IPS DF 6.9 (cell line): Measurements from ENCODE around the gene STRN3.
"Not testable (repeated sequence)": the region's sequence is repeated elsewhere in the genome, so short reads cannot be mapped to it uniquely, and the experiment has no call there.

ENCODE experiments used
- DNase-seq: peaks from one replicate; pipeline ENCODE4 v3.0.0-alpha.2; 2013; ENCODE audit warnings: low read depth, low spot score
- H3K27ac ChIP-seq: one replicate; pipeline ENCODE4 v1.5.1; 2013; ENCODE audit warnings: low read length, control low read depth
- H3K27me3 ChIP-seq: 2 replicates; pipeline ENCODE4 v1.6.1; 2013; ENCODE audit warnings: mild to moderate bottlenecking, low read length; ENCODE audit not compliant: control insufficient read depth, insufficient read depth
- H3K36me3 ChIP-seq: 2 replicates; pipeline ENCODE4 v1.6.1; 2013; ENCODE audit warnings: low read length; ENCODE audit not compliant: control insufficient read depth, insufficient read depth
- H3K4me1 ChIP-seq: 2 replicates; pipeline ENCODE4 v1.6.1; 2013; ENCODE audit warnings: low read length; ENCODE audit not compliant: control insufficient read depth, insufficient read depth
- H3K4me3 ChIP-seq: 2 replicates; pipeline ENCODE4 v1.5.1; 2013; ENCODE audit warnings: mild to moderate bottlenecking, low read length
- H3K9me3 ChIP-seq: 2 replicates; pipeline ENCODE4 v1.6.1; 2013; ENCODE audit warnings: low read length, inconsistent platforms; ENCODE audit not compliant: control insufficient read depth, insufficient read depth
- WGBS: extraction: QIAGEN DNeasy Blood & Tissue Kit; methylation state at CpG from one replicate; pipeline ENCODE4 v1.1.7; 2013; ENCODE audit warnings: mixed read lengths, missing lambda C conversion rate; ENCODE audit not compliant: insufficient read length, insufficient coverage; 5-methylcytosine and 5-hydroxymethylcytosine counted together

Gene STRN3

GRCh38 chr14:30921305-30921704 is 104.9 kb downstream of the STRN3 start:
- no peak overlapping the region for H3K4me3 ChIP-seq
- H3K27me3 ChIP-seq = no peaks in the 10 kb centered on the region
- no peaks in the 10 kb centered on the region for H3K4me1 ChIP-seq
- no peak for DNase-seq
- H3K36me3 ChIP-seq = no peaks in the 10 kb centered on the region
- WGBS = no CpG with 5 or more reads among the region's 1 CpG
- no peak overlapping the region for H3K27ac ChIP-seq
- no peaks in the 10 kb centered on the region for H3K9me3 ChIP-seq

- H3K36me3 ChIP-seq = no peaks in the 10 kb centered on the region
- H3K27ac ChIP-seq = no peak overlapping the region
- H3K27me3 ChIP-seq = no peaks in the 10 kb centered on the region
- H3K9me3 ChIP-seq = no peaks in the 10 kb centered on the region
- H3K4me1 ChIP-seq = no peaks in the 10 kb centered on the region
- 100% methylated on average over 1 of the region's 2 CpGs for WGBS
- no peak overlapping the region for H3K4me3 ChIP-seq
- no peak for DNase-seq
Observed at GRCh38 chr14:30915596-30915995, 110.6 kb downstream of the STRN3 start.

- Histone ChIP-seq H3K27ac (no peak overlapping the region), H3K4me3 (no peak overlapping the region), H3K36me3 (no peaks in the 10 kb centered on the region), H3K4me1 (no peaks in the 10 kb centered on the region), H3K27me3 (no peaks in the 10 kb centered on the region), H3K9me3 (no peaks in the 10 kb centered on the region)
- WGBS = no CpG with 5 or more reads among the region's 1 CpG
- no peak for DNase-seq
Observed at GRCh38 chr14:30914812-30915211, 111.4 kb downstream of the STRN3 start.

- H3K9me3 ChIP-seq = no peaks in the 10 kb centered on the region
- no peak for DNase-seq
- H3K27me3 ChIP-seq = no peaks in the 10 kb centered on the region
- WGBS = no CpG with 5 or more reads among the region's 2 CpGs
- no peaks in the 10 kb centered on the region for H3K4me1 ChIP-seq
- no peak overlapping the region for H3K4me3 ChIP-seq
- H3K36me3 ChIP-seq = no peaks in the 10 kb centered on the region
- no peak overlapping the region for H3K27ac ChIP-seq
Observed at GRCh38 chr14:30908826-30909225, 117.4 kb downstream of the STRN3 start.

- Histone ChIP-seq H3K27ac (no peak overlapping the region), H3K36me3 (no peaks in the 10 kb centered on the region), H3K4me1 (no peaks in the 10 kb centered on the region), H3K9me3 (no peaks in the 10 kb centered on the region), H3K4me3 (no peak overlapping the region), H3K27me3 (no peaks in the 10 kb centered on the region)
- no CpG with 5 or more reads among the region's 1 CpG for WGBS
- DNase-seq = no peak
Observed at GRCh38 chr14:30907659-30908057, 118.5 kb downstream of the STRN3 start.

- H3K27ac ChIP-seq = no peak overlapping the region
- no peaks in the 10 kb centered on the region for H3K27me3 ChIP-seq
- H3K4me1 ChIP-seq = no peaks in the 10 kb centered on the region
- no peaks in the 10 kb centered on the region for H3K36me3 ChIP-seq
- no peaks in the 10 kb centered on the region for H3K9me3 ChIP-seq
- no peak for DNase-seq
- no peak overlapping the region for H3K4me3 ChIP-seq
Observed at GRCh38 chr14:30906752-30907658, 119.2 kb downstream of the STRN3 start.

- no peaks in the 10 kb centered on the region for H3K27me3 ChIP-seq
- no peaks in the 10 kb centered on the region for H3K4me1 ChIP-seq
- H3K36me3 ChIP-seq = no peaks in the 10 kb centered on the region
- H3K4me3 ChIP-seq = no peak overlapping the region
- WGBS = no CpG with 5 or more reads among the region's 2 CpGs
- no peaks in the 10 kb centered on the region for H3K9me3 ChIP-seq
- no peak overlapping the region for H3K27ac ChIP-seq
- no peak for DNase-seq
Observed at GRCh38 chr14:30903285-30904124, 122.7 kb downstream of the STRN3 start.

GRCh38 chr14:30897121-30897520 is 129.1 kb downstream of the STRN3 start:
- no CpG with 5 or more reads among the region's 3 CpGs for WGBS
- H3K27ac ChIP-seq, H3K27me3 ChIP-seq, H3K36me3 ChIP-seq, H3K4me3 ChIP-seq, H3K9me3 ChIP-seq, H3K4me1 ChIP-seq, DNase-seq: not testable (repeated sequence)

GRCh38 chr14:30896435-30896834 is 129.7 kb downstream of the STRN3 start:
- H3K4me3 ChIP-seq = no peak overlapping the region
- H3K36me3 ChIP-seq = no peaks in the 10 kb centered on the region; the same call in 1 of the 2 replicates
- no peak overlapping the region for H3K27ac ChIP-seq
- H3K9me3 ChIP-seq = no peaks in the 10 kb centered on the region
- no peaks in the 10 kb centered on the region; the same call in 1 of the 2 replicates for H3K4me1 ChIP-seq
- no peaks in the 10 kb centered on the region for H3K27me3 ChIP-seq
- DNase-seq = no peak

GRCh38 chr14:30894923-30895515 is 131.2 kb downstream of the STRN3 start:
- Histone ChIP-seq H3K27me3 (no peaks in the 10 kb centered on the region), H3K4me1 (no peaks in the 10 kb centered on the region; the same call in 1 of the 2 replicates), H3K9me3 (no peaks in the 10 kb centered on the region), H3K4me3 (no peak overlapping the region), H3K27ac (no peak overlapping the region), H3K36me3 (no peaks in the 10 kb centered on the region; the same call in 1 of the 2 replicates)
- no CpG with 5 or more reads among the region's 4 CpGs for WGBS
- no peak for DNase-seq
